GM12878 (cell line): Measurements from ENCODE around the gene DFFB. TPM values are rescaled to one million over a fixed set of nuclear protein-coding genes. Genes with fewer than 3 reads are reported as not detected.

Experiments
- ATAC-seq: fragments of 200-7000 bp; cut with Tn5 transposase; 3 replicates; pipeline ENCODE4 v1.9.1; 2020; ENCODE audit warnings: mild to moderate bottlenecking, moderate library complexity
- BruUV-seq: library from RNA; stranded (reverse); fragments of 400-500 nt; replicated peaks from 2 replicates; lab custom pipeline; 2021; lab: Mats Ljungman, UMichigan
- CTCF ChIA-PET: fragments of 300-600 bp; sonication (Branson Sonifier 250); formaldehyde crosslinking; extraction: SDS; loops from one replicate; lab custom pipeline; 2021; ENCODE audit warnings: inconsistent platforms; lab: Yijun Ruan, JAX
- POLR2A ChIA-PET: fragments of 350-600 bp; formaldehyde crosslinking; extraction: SDS; loops from one replicate; lab custom pipeline; 2021; ENCODE audit warnings: inconsistent platforms; lab: Charles Lee
- RAD21 ChIA-PET: fragments of 300-600 bp; sonication (Branson Sonifier 250); formaldehyde crosslinking; loops from one replicate; lab custom pipeline; 2023; ENCODE audit warnings: antibody characterized with exemption; ENCODE audit not compliant: unreplicated experiment; lab: Charles Lee
- SMC1A ChIA-PET: fragments of 300-600 bp; sonication (Branson Sonifier 250); formaldehyde crosslinking; loops from one replicate; lab custom pipeline; 2023; ENCODE audit not compliant: unreplicated experiment, uncharacterized antibody; lab: Charles Lee
- DNase-seq: peaks from one replicate; pipeline ENCODE4 v3.0.0-alpha.2; 2011; ENCODE audit warnings: low read depth, low spot score
- FAIRE-seq: peaks from 3 replicates; lab custom pipeline; 2011; peaks lifted over from hg19 to GRCh38; lab: Jason Lieb, UNC
- H2AFZ ChIP-seq: 2 replicates; pipeline ENCODE4 v1.6.0; 2011; ENCODE audit warnings: low read depth, low read length, control low read depth; ENCODE audit not compliant: control insufficient read depth
- H3K27ac ChIP-seq: 2 replicates; pipeline ENCODE4 v1.5.1; 2011; ENCODE audit warnings: control low read depth; ENCODE audit not compliant: control insufficient read depth, insufficient read depth
- H3K27me3 ChIP-seq, 2 experiments: replicated peaks in 1 of 2; 2 replicates each; pipeline versions ENCODE4 v1.6.0 to v1.6.1; 2011; ENCODE audit warnings: low read length in 1 of 2; ENCODE audit not compliant: control insufficient read depth in 2 of 2, insufficient read depth in 2 of 2
- H3K36me3 ChIP-seq, 2 experiments: 2 replicates each; pipeline ENCODE4 v1.5.1; 2011; ENCODE audit warnings: low read length in 1 of 2; ENCODE audit not compliant: control insufficient read depth in 2 of 2, insufficient read depth in 2 of 2
- H3K4me1 ChIP-seq: 2 replicates; pipeline ENCODE4 v1.6.1; 2011; ENCODE audit warnings: mild to moderate bottlenecking, low read length, moderate library complexity, mixed read lengths; ENCODE audit not compliant: control insufficient read depth, insufficient read depth
- H3K4me2 ChIP-seq: 2 replicates; pipeline ENCODE4 v1.6.0; 2011; ENCODE audit warnings: control low read depth; ENCODE audit not compliant: control insufficient read depth, insufficient read depth
- H3K4me3 ChIP-seq: fragments of 200-600 bp; sonication (generic); 2 replicates; pipeline ENCODE4 v1.5.1; 2016
- H3K79me2 ChIP-seq: 2 replicates; pipeline ENCODE4 v1.6.0; 2011; ENCODE audit warnings: low read length; ENCODE audit not compliant: control insufficient read depth, insufficient read depth
- H3K9ac ChIP-seq: 2 replicates; pipeline ENCODE4 v1.8.0; 2011; ENCODE audit warnings: low read length, control low read depth, mixed read lengths; ENCODE audit not compliant: control insufficient read depth, insufficient read depth
- H3K9me3 ChIP-seq: replicated peaks from 3 replicates; pipeline ENCODE4 v1.5.1; 2011; ENCODE audit warnings: mild to moderate bottlenecking, low read length; ENCODE audit not compliant: control insufficient read depth, insufficient read depth
- H4K20me1 ChIP-seq: 2 replicates; pipeline ENCODE4 v1.6.0; 2011; ENCODE audit not compliant: control insufficient read depth, insufficient read depth
- ASH2L ChIP-seq: fragments of 300-600, 200-600 bp; sonication (generic); IDR thresholded peaks from 2 replicates; pipeline ENCODE4 v1.6.1; 2017; ENCODE audit warnings: low read depth, mild to moderate bottlenecking, borderline replicate concordance
- HCFC1 ChIP-seq: fragments of 150-350 bp; IDR thresholded peaks from 2 replicates; pipeline ENCODE4 v1.6.1; 2014; ENCODE audit warnings: low read length
- IRF3 ChIP-seq: fragments of 450-650 bp; IDR thresholded peaks from 2 replicates; pipeline ENCODE4 v1.6.1; 2014; ENCODE audit warnings: mild to moderate bottlenecking
- JUNB ChIP-seq: IDR thresholded peaks from 2 replicates; pipeline ENCODE4 v1.6.1; 2016; ENCODE audit warnings: antibody characterized with exemption, mild to moderate bottlenecking
- LARP7 ChIP-seq: fragments of 450-650 bp; IDR thresholded peaks from 2 replicates; pipeline ENCODE4 v1.6.1; 2017; ENCODE audit warnings: mild to moderate bottlenecking
- NFXL1 ChIP-seq: fragments of 450-650 bp; IDR thresholded peaks from 2 replicates; pipeline ENCODE4 v1.6.1; 2017; ENCODE audit warnings: antibody characterized with exemption, mild to moderate bottlenecking, borderline replicate concordance
- NR2F1 ChIP-seq: fragments of 450-650 bp; conservative IDR thresholded peaks from 2 replicates; pipeline ENCODE4 v1.6.1; 2017; ENCODE audit warnings: mild to moderate bottlenecking
- RAD21 ChIP-seq: IDR thresholded peaks from 2 replicates; pipeline ENCODE4 v1.6.1; 2011; ENCODE audit warnings: mild to moderate bottlenecking, low read depth, low read length, moderate library complexity; ENCODE audit not compliant: insufficient read depth
- RB1 ChIP-seq: fragments of 450-650 bp; formaldehyde crosslinking; IDR thresholded peaks from 2 replicates; pipeline ENCODE4 v1.6.1; 2017; ENCODE audit warnings: mild to moderate bottlenecking, borderline replicate concordance
- RELB ChIP-seq: fragments of 450-650 bp; IDR thresholded peaks from 2 replicates; pipeline ENCODE4 v1.6.1; 2017; ENCODE audit warnings: low read depth, mild to moderate bottlenecking, moderate library complexity
- SIX5 ChIP-seq: IDR thresholded peaks from 2 replicates; pipeline ENCODE4 v1.6.1; 2011; ENCODE audit warnings: mild to moderate bottlenecking, low read depth, low read length, moderate library complexity; ENCODE audit not compliant: severe bottlenecking
- YBX1 ChIP-seq: fragments of 450-650 bp; IDR thresholded peaks from 2 replicates; pipeline ENCODE4 v1.6.1; 2016; ENCODE audit warnings: antibody characterized with exemption
- ZNF274 ChIP-seq: IDR thresholded peaks from one replicate; pipeline ENCODE4 v1.8.0; 2011; ENCODE audit not compliant: insufficient read length, insufficient read depth
- ZNF622 ChIP-seq: fragments of 450-650 bp; IDR thresholded peaks from 2 replicates; pipeline ENCODE4 v1.6.1; 2017; ENCODE audit warnings: mild to moderate bottlenecking, inconsistent platforms
- WGBS: methylation state at CpG from one replicate; pipeline ENCODE4 v1.1.6; 2016; ENCODE audit warnings: low lambda C conversion rate; ENCODE audit not compliant: insufficient replicate concordance, insufficient coverage; ENCODE audit errors: missing lambda C conversion rate; 5-methylcytosine and 5-hydroxymethylcytosine counted together
- in situ Hi-C: fragments of 300-500 bp; cut with MboI; formaldehyde crosslinking; loops from 9 replicates; pipeline ENCODE4 v1.14.3; 2018; ENCODE audit warnings: mixed read lengths
- intact Hi-C: fragments of 100-400 bp; cut with micrococcal nuclease; formaldehyde crosslinking; loops from one replicate; pipeline ENCODE4 v1.14.2; 2022; ENCODE audit not compliant: unreplicated experiment
- polyA plus RNA-seq, 11 experiments: library from polyadenylated mRNA; depleted of rRNA in 4 of 11; unstranded in 6 of 11; stranded (reverse) in 5 of 11; fragments of >200 nt; fragmentation: Nextera tagmentation in 4 of 11; fragmentation: Illumina TruSeq in 1 of 11; extraction: Ambion mirVana in 4 of 11; extraction: Trizol in 1 of 11; gene quantifications; 1 replicate in 1 of 11; 2 replicates in 10 of 11; pipeline versions ENCODE4 v1.2.1 to v1.2.3, GENCODE V29; 2011 to 2016; ENCODE audit warnings: inconsistent platforms in 2 of 11, missing spikeins in 2 of 11, low read depth in 1 of 11
- total RNA-seq, 4 experiments: library from RNA; depleted of rRNA in 3 of 4; stranded (reverse); fragments of >200 nt in 3 of 4; fragmentation: Illumina TruSeq in 1 of 4; extraction: Trizol in 1 of 4; gene quantifications; 2 replicates each; pipeline versions ENCODE4 v1.2.1 to v1.2.3, GENCODE V29; 2013 to 2021
- TF ChIP-seq, protein P1 (sequence below): IDR thresholded peaks from 2 replicates; pipeline ENCODE4 v1.6.1; 2012; ENCODE audit warnings: mild to moderate bottlenecking, low read depth, low read length

The DFFB gene
- total and polyA plus RNA-seq, 10 of the 15 experiments (the other 5 are each of a cell fraction or from before 2014, with no cell fraction given), result 2.7 to 10.7 (median 6.5) TPM

DNA sequence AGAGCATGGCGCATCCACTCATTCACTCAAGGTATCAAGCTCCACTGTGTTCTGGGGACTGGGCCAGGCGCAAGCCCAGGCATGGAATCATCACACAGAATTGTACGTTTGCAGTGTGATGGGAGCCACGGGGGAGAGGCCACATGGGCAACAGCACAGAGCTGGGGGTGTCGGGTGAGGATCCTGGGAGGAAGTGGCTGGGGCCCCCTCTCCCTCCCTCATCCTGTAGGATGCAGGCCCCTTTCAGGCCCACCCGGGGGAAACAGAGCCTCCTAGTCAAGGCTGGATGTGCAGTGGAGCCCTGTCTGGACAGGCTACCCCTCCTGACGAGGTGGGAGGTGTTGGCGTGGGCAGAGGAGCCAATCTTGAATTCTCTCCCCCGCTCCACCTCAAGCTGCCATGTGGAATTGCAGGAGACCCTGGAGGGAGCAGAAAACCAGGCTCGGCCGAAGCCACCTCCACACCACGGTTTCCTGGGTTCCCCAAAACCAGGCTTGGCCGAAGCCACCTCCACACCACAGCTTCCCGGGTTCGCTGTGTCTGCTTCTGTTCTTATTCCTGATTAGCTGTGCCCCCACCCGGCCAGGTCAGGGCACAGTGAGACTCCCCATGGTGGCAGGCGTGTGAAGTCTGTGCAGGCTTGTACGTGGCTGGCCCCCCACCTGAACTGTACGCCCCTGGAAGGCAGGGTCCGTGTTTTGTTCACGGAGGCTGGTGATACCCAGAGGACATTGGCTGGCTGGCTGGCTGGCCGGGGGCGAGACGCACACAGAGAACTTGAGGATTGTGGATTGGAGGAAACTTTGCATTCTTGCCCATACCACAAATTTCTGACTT is 46.9 kb downstream of the DFFB start (continued):
- TF ChIP-seq, protein P1, sequence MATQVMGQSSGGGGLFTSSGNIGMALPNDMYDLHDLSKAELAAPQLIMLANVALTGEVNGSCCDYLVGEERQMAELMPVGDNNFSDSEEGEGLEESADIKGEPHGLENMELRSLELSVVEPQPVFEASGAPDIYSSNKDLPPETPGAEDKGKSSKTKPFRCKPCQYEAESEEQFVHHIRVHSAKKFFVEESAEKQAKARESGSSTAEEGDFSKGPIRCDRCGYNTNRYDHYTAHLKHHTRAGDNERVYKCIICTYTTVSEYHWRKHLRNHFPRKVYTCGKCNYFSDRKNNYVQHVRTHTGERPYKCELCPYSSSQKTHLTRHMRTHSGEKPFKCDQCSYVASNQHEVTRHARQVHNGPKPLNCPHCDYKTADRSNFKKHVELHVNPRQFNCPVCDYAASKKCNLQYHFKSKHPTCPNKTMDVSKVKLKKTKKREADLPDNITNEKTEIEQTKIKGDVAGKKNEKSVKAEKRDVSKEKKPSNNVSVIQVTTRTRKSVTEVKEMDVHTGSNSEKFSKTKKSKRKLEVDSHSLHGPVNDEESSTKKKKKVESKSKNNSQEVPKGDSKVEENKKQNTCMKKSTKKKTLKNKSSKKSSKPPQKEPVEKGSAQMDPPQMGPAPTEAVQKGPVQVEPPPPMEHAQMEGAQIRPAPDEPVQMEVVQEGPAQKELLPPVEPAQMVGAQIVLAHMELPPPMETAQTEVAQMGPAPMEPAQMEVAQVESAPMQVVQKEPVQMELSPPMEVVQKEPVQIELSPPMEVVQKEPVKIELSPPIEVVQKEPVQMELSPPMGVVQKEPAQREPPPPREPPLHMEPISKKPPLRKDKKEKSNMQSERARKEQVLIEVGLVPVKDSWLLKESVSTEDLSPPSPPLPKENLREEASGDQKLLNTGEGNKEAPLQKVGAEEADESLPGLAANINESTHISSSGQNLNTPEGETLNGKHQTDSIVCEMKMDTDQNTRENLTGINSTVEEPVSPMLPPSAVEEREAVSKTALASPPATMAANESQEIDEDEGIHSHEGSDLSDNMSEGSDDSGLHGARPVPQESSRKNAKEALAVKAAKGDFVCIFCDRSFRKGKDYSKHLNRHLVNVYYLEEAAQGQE, result no peak
- TF ChIP-seq SIX5 (no peak), LARP7 (no peak)

DNA sequence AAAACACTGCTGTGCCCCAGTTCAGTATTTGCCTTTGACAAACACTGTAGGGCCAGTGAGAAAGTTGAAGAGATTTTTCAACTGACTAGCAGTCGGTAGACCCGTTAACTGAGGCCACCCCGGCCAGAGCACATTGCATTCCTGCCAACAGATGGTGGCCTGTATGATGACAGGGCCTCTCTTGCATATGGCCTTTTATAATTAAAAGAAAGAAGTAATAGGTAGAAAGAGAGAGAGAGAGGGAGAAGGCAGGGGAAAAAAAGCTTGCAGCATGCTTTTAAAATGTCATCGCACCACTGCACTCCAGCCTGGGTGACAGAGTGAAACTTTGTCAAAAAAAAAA is 47.5 kb downstream of the DFFB start:
- Histone ChIP-seq H3K9me3 (no peaks in the 10 kb centered on the region), H3K4me3 (no peak overlapping the region), H2AFZ (no peak overlapping the region), H3K27ac (no peak overlapping the region), H3K4me1 (no peaks in the 10 kb centered on the region), H3K36me3 (no peaks in the 10 kb centered on the region), H3K4me2 (no peak overlapping the region), H3K79me2 (peaks cover 1% of the 10 kb centered on the region), H4K20me1 (no peaks in the 10 kb centered on the region), H3K9ac (no peak overlapping the region), H3K27me3 (no peaks in the 10 kb centered on the region; a peak in 2 of 4 replicates)
- no peak for ATAC-seq
- ChIA-PET RAD21 (no interaction called here), POLR2A (no interaction called here), CTCF (no interaction called here), SMC1A (no interaction called here)
- no peak for FAIRE-seq
- no peak for DNase-seq
- in situ Hi-C loops, result no loop called here
- 93% methylated on average over 4 of the region's 4 CpGs for WGBS
- no TSS peak for BruUV-seq
- intact Hi-C loops, result loop anchor here (5.0 kb wide), 1 partner anchor 108 kb away; the partner anchor contains the start of gene LRRC47
- TF ChIP-seq JUNB, result no peak
- TF ChIP-seq ASH2L, result no peak
- TF ChIP-seq YBX1, result no peak
- TF ChIP-seq RAD21, result no peak
- TF ChIP-seq HCFC1, result no peak
- TF ChIP-seq NFXL1, result no peak
- no peak for TF ChIP-seq ZNF274
- no peak for TF ChIP-seq RELB
- TF ChIP-seq RB1, result no peak
- TF ChIP-seq NR2F1, result no peak
- TF ChIP-seq IRF3, result no peak
- no peak for TF ChIP-seq ZNF622
